Esophagus muscularis mucosa (tissue), 3 donors: ENCODE data around the gene MINAR1.

ENCODE experiments used
- POLR2AphosphoS5 ChIP-seq, 2 donors: sonication (generic); formaldehyde crosslinking; IDR thresholded peaks; one replicate each; pipeline ENCODE4 v1.6.1; 2017; ENCODE audit warnings: antibody characterized with exemption in 2 of 2
- TF ChIP-seq, protein P1 (sequence below), 3 experiments: fragments of 200-600 bp in 2 of 3; fragments of 450-650 bp in 1 of 3; sonication (generic) in 2 of 3; IDR thresholded peaks; one replicate each; pipeline ENCODE4 v1.5.1; 2017 to 2019; ENCODE audit warnings: antibody characterized with exemption in 3 of 3, mild to moderate bottlenecking in 2 of 3, moderate library complexity in 1 of 3

DNA sequence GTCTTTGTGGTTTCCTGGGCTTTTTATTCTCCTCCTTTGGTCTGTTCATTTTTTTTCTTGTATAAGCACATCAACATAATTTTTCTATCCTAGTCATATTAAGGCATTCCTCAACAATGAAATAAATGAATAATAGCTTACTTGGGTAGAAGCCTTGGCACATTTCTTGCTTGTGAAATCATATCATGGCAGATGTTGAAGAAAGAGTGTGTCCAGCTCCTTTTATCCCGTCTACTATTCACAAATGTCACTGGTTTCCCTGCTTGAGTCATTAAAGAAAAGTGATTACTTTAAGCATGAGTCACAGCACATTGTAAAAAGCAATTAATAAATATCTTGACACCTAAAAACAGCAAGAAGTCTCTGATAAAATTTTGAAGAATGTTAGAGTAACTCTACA is 42.1 kb downstream of the MINAR1 start:
- TF ChIP-seq, protein P1, sequence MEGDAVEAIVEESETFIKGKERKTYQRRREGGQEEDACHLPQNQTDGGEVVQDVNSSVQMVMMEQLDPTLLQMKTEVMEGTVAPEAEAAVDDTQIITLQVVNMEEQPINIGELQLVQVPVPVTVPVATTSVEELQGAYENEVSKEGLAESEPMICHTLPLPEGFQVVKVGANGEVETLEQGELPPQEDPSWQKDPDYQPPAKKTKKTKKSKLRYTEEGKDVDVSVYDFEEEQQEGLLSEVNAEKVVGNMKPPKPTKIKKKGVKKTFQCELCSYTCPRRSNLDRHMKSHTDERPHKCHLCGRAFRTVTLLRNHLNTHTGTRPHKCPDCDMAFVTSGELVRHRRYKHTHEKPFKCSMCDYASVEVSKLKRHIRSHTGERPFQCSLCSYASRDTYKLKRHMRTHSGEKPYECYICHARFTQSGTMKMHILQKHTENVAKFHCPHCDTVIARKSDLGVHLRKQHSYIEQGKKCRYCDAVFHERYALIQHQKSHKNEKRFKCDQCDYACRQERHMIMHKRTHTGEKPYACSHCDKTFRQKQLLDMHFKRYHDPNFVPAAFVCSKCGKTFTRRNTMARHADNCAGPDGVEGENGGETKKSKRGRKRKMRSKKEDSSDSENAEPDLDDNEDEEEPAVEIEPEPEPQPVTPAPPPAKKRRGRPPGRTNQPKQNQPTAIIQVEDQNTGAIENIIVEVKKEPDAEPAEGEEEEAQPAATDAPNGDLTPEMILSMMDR (IDR thresholded peaks at IDR 0.05), result no peak
- no peak for TF ChIP-seq POLR2AphosphoS5 (IDR thresholded peaks at IDR 0.05)
